Esophagus squamous epithelium (tissue), 5 donors: Measurements from ENCODE around the gene GLB1L2. TPM values are rescaled to one million over a fixed set of nuclear protein-coding genes. Genes with fewer than 3 reads are reported as not detected.
A peak's percentile ranks its signal among the peaks of the same experiment; 100 is the strongest.
"Not testable (repeated sequence)": the region's sequence is repeated elsewhere in the genome, so short reads cannot be mapped to it uniquely, and the experiment has no call there.

Source experiments
- DNase-seq: peaks from one replicate; lab custom pipeline; 2025; lab: John Stamatoyannopoulos, UW
- H3K27ac ChIP-seq, 4 donors: fragments of 200-600 bp; sonication (generic); one replicate each; pipeline ENCODE4 v1.5.1; 2016 to 2019; ENCODE audit warnings: mild to moderate bottlenecking in 1 of 4
- H3K27me3 ChIP-seq, 4 donors: fragments of 200-600 bp; sonication (generic); 1 replicate in 3 of 4; 2 replicates in 1 of 4; pipeline versions ENCODE4 v1.5.1 to v1.6.0; 2017 to 2021; ENCODE audit warnings: antibody characterized with exemption in 1 of 4
- H3K36me3 ChIP-seq, 3 donors: fragments of 200-600 bp; sonication (generic); one replicate each; pipeline ENCODE4 v1.5.1; 2016 to 2019
- H3K4me1 ChIP-seq, 3 donors: fragments of 200-600 bp; sonication (generic); one replicate each; pipeline ENCODE4 v1.5.1; 2017 to 2019
- H3K4me3 ChIP-seq, 4 donors: fragments of 200-600 bp; sonication (generic); 1 replicate in 3 of 4; 2 replicates in 1 of 4; pipeline ENCODE4 v1.5.1; 2016 to 2019; ENCODE audit warnings: mild to moderate bottlenecking in 2 of 4, moderate library complexity in 1 of 4
- H3K9me3 ChIP-seq, 3 donors: fragments of 200-600 bp; sonication (generic); one replicate each; pipeline ENCODE4 v1.5.1; 2016 to 2019
- CTCF ChIP-seq, 6 experiments: fragments of 450-650 bp in 4 of 6; fragments of 200-600 bp in 2 of 6; sonication (generic) in 2 of 6; IDR thresholded peaks; one replicate each; pipeline ENCODE4 v1.5.1; 2016 to 2019; ENCODE audit warnings: antibody characterized with exemption in 6 of 6, mild to moderate bottlenecking in 4 of 6, moderate library complexity in 4 of 6
- POLR2A ChIP-seq, 4 donors: fragments of 450-650 bp; IDR thresholded peaks; one replicate each; pipeline ENCODE4 v1.6.1; 2017; ENCODE audit warnings: antibody characterized with exemption in 4 of 4, mild to moderate bottlenecking in 4 of 4, moderate library complexity in 3 of 4
- WGBS, 2 donors: methylation state at CpG; one replicate each; pipeline ENCODE4 v1.1.5; 2018; 5-methylcytosine and 5-hydroxymethylcytosine counted together
- intact Hi-C: fragments of 100-400 bp; cut with DNase I; formaldehyde crosslinking; loops from one replicate; pipeline ENCODE4 v1.15.0; 2022
- total RNA-seq, 4 donors: library from RNA; depleted of rRNA; stranded (reverse); fragments of >200 nt; gene quantifications; one replicate each; pipeline ENCODE4 v1.1.0, GENCODE V29; 2016
- donor health status: DM: yes; HTN: yes; CAD: no.

Gene GLB1L2
- total RNA-seq: 1 to 10 TPM; 2.8 to 7.8 (median 3.7) TPM

- Histone ChIP-seq H3K27me3 (peaks cover 0 to 40% (median 0%) of the 10 kb centered on the region in 4 donors), H3K36me3 (no peaks in the 10 kb centered on the region), H3K4me1 (peaks cover 7 to 26% (median 11%) of the 10 kb centered on the region in 3 donors), H3K27ac (peak within 1 kb of the TSS in 3 of 4 donors; percentile 52 to 66 (median 57)), H3K4me3 (peak within 1 kb of the TSS; percentile 39 to 80 (median 59)), H3K9me3 (no peaks in the 10 kb centered on the region)
- 1 to 4% methylated on average over 10 to 11 of the region's 80 CpGs for WGBS, 2 donors
- intact Hi-C loops: no loop called here
- TF ChIP-seq POLR2A (IDR thresholded peaks at IDR 0.05) (peak in 2 of 4 donors; percentile 34 to 35), CTCF (IDR thresholded peaks at IDR 0.05) (no peak)
- no peak for DNase-seq
Measured at GRCh38 chr11:134331354-134332188, at the start of gene GLB1L2. Gene GLB1L2, plus strand, starts transcription at chr11:134331988. Its CDS starts 74 bp downstream, at chr11:134332062.

- no peak for DNase-seq
- H3K4me1 ChIP-seq: peaks cover 0 to 8% (median 0%) of the 10 kb centered on the region in 3 donors
- intact Hi-C loops: no loop called here
- H3K27me3 ChIP-seq: peaks cover 0 to 43% (median 3%) of the 10 kb centered on the region in 4 donors
- H3K4me3 ChIP-seq: no peak overlapping the region
- no peak overlapping the region for H3K27ac ChIP-seq
- WGBS, 2 donors: 77 to 79% methylated on average over 8 of the region's 22 CpGs
- no peak for TF ChIP-seq CTCF (IDR thresholded peaks at IDR 0.05)
- no peak for TF ChIP-seq POLR2A (IDR thresholded peaks at IDR 0.05)
- H3K36me3 ChIP-seq: no peaks in the 10 kb centered on the region
- peaks cover 0 to 4% (median 0%) of the 10 kb centered on the region in 3 donors for H3K9me3 ChIP-seq
Measured at GRCh38 chr11:134282121-134283045, 49.4 kb upstream of the GLB1L2 start.

GRCh38 chr11:134283461-134284230 is 48.1 kb upstream of the GLB1L2 start:
- no peak overlapping the region for H3K27ac ChIP-seq
- H3K9me3 ChIP-seq: no peaks in the 10 kb centered on the region
- no peak for DNase-seq
- peaks cover 0 to 8% (median 0%) of the 10 kb centered on the region in 3 donors for H3K4me1 ChIP-seq
- H3K36me3 ChIP-seq: no peaks in the 10 kb centered on the region
- H3K27me3 ChIP-seq: peaks cover 0 to 31% (median 0%) of the 10 kb centered on the region in 4 donors
- no peak overlapping the region for H3K4me3 ChIP-seq
- intact Hi-C loops: no loop called here
- whole genome bisulfite sequencing, 2 donors: 88 to 96% methylated on average over 7 to 15 of the region's 16 CpGs
- TF ChIP-seq CTCF (IDR thresholded peaks at IDR 0.05) (no peak), POLR2A (IDR thresholded peaks at IDR 0.05) (no peak)

- not testable (repeated sequence) for DNase-seq
Measured at GRCh38 chr11:134284349-134284748, 47.4 kb upstream of the GLB1L2 start.

GRCh38 chr11:134287561-134287960 is 44.2 kb upstream of the GLB1L2 start:
- TF ChIP-seq POLR2A (IDR thresholded peaks at IDR 0.05): no peak
- no peak for TF ChIP-seq CTCF (IDR thresholded peaks at IDR 0.05)
- DNase-seq: no peak

More at GRCh38 chr11:134284349-134284748, 47.4 kb upstream of the GLB1L2 start:
- H3K4me1 ChIP-seq, intact Hi-C loops, H3K36me3 ChIP-seq, H3K9me3 ChIP-seq, H3K4me3 ChIP-seq, H3K27ac ChIP-seq: not testable (repeated sequence)
- H3K27me3 ChIP-seq: peaks cover 0 to 24% (median 0%) of the 10 kb centered on the region in 4 donors
- 67 to 70% methylated on average over 5 of the region's 5 CpGs for WGBS, 2 donors

More at GRCh38 chr11:134287561-134287960, 44.2 kb upstream of the GLB1L2 start:
- Histone ChIP-seq H3K36me3 (no peaks in the 10 kb centered on the region), H3K4me3 (no peak overlapping the region), H3K4me1 (peaks cover 0 to 5% (median 0%) of the 10 kb centered on the region in 3 donors), H3K27ac (no peak overlapping the region), H3K27me3 (peaks cover 0 to 3% (median 0%) of the 10 kb centered on the region in 4 donors), H3K9me3 (no peaks in the 10 kb centered on the region)
- intact Hi-C loops: no loop called here
- 80 to 83% methylated on average over 9 to 12 of the region's 12 CpGs for WGBS, 2 donors
